Daoy (cell line): ENCODE data around the gene TIAM1. TPM values are rescaled to one million over a fixed set of nuclear protein-coding genes. Genes with fewer than 3 reads are reported as not detected.
A peak's percentile ranks its signal among the peaks of the same experiment; 100 is the strongest.

Source experiments
- DNase-seq: peaks from one replicate; pipeline ENCODE4 v3.0.0-alpha.2; 2015; ENCODE audit warnings: low read depth
- total RNA-seq: library from RNA; depleted of rRNA; stranded (reverse); fragments of >200 nt; shearing (Covaris generic); gene quantifications from 2 replicates; pipeline ENCODE4 v1.2.3, GENCODE V29; 2014

Gene TIAM1
- total RNA-seq, 1 experiment from 2014 or later = 17.8 TPM

GRCh38 chr21:31354604-31355443, 10.8 kb upstream of the TIAM1 start:
- DNase-seq = peak; percentile 98

GRCh38 chr21:31354122-31354521, 10.1 kb upstream of the TIAM1 start:
- no peak for DNase-seq

DNA sequence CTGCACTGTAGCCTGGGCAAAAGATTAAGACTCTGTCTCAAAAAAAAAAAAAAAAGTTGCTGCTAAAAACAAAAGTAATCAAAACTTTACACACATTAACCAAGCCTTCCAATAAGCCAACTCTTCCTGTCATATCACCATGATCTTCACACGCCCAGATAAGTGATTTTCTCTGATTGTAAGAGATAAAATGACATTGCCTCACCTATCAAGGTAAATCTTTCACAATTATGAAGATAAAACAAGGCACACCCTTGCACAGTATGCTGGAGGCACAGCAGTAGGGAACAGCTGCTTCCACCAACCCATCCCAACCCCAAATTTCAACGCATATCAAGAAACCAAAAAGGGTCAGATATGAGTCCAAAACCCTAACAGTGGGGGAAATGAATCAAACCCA, 8.8 kb upstream of the TIAM1 start:
- DNase-seq = no peak

- no peak for DNase-seq
These were observed 7.9 kb upstream of the TIAM1 start for GRCh38 chr21:31351960-31352359.

- DNase-seq = peak; percentile 96
These were observed 7.4 kb upstream of the TIAM1 start for GRCh38 chr21:31351438-31351837.

- no peak for DNase-seq
These were observed 5.1 kb upstream of the TIAM1 start for GRCh38 chr21:31349208-31349607.

DNA sequence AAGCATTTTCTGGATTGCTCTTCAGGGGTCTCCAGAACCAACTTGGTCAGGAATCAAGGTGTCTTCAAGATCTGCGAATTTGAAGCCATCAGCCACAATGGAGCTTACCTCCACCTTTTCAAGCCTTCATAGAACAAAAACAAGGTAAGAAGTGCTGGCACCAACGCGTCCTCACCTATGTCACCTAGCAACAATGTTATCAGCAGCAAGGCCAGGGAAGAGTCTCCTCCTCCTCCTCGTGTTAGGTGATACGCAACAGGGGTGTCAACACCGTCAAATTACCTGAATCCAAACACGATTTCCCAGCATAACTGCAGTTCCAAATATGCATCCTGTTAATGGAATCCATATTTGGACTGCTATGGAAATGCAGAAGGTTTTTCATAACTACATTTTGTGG, 4.1 kb upstream of the TIAM1 start:
- DNase-seq = no peak

DNA sequence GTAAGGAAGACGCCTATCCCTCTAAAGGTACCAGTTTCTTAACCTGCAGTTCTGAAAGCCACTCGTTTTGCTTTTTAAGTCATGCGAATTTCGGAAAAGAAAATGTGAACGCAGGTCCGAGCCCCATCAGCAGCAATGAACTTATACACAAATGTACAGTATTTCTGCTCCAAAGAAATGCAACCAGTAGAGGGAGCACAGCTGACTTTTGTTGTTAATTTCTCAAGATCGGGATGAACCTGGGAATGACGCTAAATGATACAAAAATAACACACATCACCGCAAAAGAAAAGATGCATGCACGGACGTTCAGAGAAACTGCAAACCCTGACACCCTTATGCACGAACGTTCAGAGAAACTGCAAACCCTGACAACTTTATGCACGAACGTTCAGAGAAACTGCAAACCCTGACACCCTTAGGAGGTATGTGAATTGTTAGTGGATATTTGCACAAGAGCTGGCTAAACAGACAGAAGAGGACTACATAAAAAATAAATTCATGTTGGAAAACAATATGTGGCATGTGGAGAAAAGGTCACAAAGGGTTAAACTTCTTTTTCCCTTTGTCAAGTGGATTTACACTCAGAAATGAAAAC, 3.5 kb upstream of the TIAM1 start:
- peak; percentile 45 for DNase-seq

GRCh38 chr21:31346256-31346821, 2.3 kb upstream of the TIAM1 start:
- DNase-seq = no peak

DNA sequence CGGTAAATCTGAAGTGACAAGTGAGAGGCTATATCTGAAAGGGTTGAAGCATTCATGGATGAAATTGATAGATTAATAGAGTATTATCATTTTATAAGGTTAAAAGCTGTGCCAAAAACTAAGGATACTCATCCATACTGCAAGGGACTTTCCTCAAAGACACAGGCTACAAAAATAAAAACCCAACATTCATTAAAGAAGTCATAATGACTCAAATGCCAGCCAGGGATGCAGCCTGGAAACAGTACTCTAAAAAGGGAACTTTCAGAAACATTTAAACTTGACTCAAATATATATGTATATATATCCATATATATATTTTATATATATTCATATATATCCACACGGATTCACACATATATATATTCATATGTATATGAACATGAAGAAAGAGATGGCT, 1.1 kb upstream of the TIAM1 start:
- DNase-seq = no peak

- DNase-seq = no peak
These were observed 991 bp downstream of the TIAM1 start for GRCh38 chr21:31343030-31343510.

DNA sequence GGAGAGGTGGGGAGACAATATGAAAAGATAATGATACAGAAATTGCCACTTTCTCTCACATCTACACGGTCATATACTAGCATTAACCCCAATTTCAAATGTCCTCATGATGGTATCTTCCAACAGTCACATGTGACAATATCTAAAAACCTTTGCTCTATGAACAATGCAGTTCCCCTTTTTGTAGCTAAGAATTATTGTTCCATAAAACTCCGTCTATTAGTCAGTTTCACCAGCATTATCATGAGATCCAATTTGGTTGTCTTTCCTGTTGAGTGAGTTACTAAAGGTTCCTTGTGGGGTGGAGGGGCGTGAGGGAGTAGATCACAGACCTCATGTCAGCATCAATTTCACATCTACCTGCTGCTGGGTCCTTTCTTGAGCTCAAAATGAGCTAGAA, 1.7 kb downstream of the TIAM1 start:
- no peak for DNase-seq

GRCh38 chr21:31340942-31341487, 3.0 kb downstream of the TIAM1 start:
- no peak for DNase-seq

DNA sequence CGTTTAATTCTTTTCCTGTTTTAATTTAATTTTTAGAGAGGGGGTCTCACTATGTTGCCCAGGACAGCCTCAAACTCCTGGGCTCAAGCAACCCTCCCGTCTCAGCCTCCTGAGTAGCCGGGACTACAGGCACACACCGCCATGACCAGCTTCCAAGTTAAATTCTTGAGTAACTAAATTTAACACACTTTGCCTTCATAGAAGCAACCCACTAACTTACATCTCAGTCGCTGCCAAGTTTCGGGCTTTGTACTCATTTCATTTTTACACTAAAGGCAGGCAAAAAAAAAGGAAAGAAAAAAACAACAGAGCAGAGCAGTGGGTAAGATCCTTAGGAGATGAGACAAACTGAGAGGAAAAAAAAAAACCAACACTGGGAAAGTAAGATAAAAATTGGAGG, 3.5 kb downstream of the TIAM1 start:
- DNase-seq = no peak

DNA sequence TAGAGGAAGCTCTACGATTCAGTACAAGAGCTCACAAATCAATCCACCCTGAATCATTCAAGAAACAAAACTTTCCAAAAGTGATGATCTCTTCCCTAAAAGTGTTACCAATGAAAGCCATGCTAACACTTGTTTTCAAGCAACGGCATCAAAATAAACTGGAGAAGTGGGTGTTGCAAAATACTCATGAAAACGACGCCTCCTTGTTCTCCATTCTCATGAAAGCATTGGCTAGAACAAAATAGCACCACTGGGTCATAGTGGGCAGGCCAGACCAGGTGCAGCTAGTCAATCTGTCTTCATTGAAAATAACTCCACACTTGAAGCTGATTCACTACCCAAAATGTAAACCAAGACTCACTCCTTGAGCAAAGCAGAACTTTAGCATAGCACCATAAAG, 4.3 kb downstream of the TIAM1 start:
- DNase-seq = no peak

GRCh38 chr21:31338908-31339368, 5.1 kb downstream of the TIAM1 start:
- no peak for DNase-seq

DNA sequence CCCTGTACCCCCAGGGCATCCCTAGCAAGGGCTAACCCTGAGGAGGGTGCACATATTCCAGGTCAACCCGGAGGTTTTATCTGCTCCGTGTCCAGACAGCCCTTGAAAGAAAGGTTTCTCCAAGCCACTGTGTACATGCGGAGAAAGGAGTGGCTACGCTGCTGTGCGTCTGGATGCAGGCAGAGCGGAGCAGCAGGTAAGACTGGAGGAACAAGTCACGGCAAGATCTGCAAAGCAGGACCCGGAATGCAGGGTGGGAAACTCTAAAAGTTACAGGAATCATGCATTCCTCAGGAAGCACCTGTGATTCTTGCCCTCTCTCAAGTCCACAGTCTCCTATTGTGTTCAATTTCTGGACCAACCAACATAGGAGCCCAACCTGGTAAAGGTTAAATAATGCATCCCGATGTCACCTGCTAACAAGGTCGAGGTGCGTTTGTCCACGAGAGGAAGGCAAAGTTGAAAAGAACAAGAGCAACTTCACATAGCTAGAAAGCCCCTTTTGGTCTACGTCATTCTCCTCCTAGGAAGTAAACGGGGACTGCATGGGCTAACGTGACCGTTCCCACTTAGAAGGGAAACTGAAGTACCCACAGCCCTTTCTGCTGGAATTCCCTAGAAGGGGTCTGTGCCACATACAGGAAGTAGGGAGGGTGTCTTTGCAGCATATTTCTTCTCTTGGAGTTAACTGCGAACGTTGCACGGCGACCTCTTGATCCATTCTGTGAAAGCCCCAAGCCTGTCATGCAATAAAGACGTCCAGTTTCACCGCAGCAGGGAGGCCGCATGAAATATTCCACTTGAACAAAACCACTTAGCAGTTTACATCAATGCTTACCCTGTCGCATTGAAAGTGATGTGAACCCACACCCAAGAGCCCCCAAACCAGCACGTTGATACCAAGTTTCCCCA, 5.8 kb downstream of the TIAM1 start:
- no peak for DNase-seq

DNA sequence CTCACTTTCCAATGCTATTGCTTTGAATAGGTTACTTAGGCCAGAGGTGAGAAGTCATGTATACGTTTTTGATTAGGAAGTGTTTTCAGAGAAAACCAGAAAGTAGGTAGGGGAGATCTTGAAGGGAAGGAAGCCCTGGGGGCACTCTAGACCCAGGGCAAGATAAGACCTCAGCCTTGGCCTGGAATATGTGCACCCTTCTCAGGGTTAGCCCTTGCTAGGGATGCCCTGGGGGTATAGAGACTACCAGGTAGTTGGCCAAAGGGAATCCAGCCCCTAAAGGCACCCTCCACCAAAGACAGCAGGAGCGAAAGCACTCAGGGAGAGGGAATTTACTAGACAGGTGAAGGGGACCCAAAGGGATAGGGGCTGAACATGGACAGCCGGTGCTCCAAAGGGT, 7.0 kb downstream of the TIAM1 start:
- DNase-seq = no peak

DNA sequence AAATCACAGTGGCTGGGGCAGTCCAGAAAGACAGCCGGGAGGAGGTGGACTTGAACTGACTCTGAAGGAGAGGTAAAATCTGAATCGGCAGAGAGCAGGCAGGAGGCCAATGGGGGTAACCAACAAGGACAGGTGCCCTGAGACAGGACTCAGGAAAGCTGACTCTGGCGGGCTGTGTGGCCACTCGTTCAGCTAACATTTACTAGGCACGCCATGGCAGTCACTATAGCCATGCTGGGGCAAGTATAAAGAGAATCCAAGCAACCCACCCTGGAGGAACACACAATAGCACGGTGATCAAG, 7.4 kb downstream of the TIAM1 start:
- no peak for DNase-seq

DNA sequence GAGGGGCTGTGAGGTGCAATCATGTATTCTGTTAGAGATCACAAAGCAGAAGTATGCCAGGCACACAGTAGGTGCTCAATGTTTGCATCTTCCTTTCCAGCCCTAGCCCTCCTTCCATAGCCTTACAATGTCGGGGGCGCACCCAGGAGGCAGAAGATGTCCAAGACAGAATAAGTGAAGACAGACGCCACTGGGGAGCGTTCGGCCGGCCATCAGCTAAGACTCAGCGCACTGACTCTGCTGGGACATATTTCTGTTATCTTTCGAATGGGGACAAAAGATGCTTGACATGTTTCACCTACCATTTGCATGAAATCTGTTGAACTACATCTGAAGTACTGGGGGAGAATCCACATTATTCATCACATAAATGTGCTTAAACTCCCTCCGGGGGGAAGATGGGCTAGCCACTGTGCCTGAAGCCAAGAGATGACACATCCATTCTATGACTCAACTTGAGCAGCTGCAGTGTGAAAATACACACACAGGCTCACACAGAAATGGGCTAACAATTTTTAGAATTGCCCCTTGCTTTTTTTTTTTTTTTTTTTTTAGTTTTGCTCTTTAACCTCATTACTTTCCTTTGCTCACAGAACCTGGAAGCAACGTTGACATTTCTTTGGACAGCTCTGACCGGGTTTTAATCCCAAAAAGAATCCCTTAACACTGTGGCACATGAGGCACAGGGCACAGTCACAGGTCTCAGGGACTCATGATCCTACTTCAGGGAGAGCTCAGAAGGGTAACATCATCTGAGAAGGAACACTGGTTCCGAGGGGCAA, 7.9 kb downstream of the TIAM1 start:
- DNase-seq = peak; percentile 94

DNA sequence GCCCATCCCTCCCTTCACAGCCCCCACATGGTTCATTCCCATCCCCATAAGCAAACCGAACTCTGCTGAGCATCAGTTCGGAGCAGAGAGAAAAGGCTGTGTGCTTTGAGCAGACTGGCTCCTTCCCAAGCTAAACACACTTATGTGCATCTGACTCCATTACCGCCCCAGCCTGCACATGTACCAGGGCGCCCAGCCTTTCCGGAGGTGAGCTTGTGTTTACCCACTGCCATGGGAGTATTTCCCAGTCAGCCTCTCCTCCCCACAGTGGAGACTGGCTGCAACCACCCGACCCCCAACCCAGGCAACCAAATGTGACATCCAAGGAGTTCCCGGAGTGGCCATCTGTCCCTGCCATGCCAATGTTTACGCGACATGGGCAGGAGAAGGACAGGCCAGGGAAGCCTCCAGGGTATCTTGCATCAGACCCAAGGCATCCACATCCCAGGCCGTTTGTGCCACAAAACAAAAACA, 9.4 kb downstream of the TIAM1 start:
- peak; percentile 87 for DNase-seq
